Activated CD8-positive, alpha-beta memory T cell treated with anti-CD3 and anti-CD28 coated beads, Interleukin-2, amount 50 U/mL, for 24 hours (primary cell): ENCODE data around the gene SLC9A1.
A peak's percentile ranks its signal among the peaks of the same experiment; 100 is the strongest.

Experiments
- DNase-seq: peaks from one replicate; pipeline ENCODE4 v3.0.0-alpha.2; 2020; ENCODE audit errors: extremely low read depth

The SLC9A1 gene

GRCh38 chr1:27102707-27103468, 52.0 kb downstream of the SLC9A1 start:
- peak; percentile 62 for DNase-seq

- DNase-seq: no peak
These were observed 52.7 kb downstream of the SLC9A1 start for GRCh38 chr1:27102134-27102706.

- DNase-seq: no peak
These were observed 53.2 kb downstream of the SLC9A1 start for GRCh38 chr1:27101696-27102095.

GRCh38 chr1:27101054-27101491, 53.9 kb downstream of the SLC9A1 start:
- no peak for DNase-seq

GRCh38 chr1:27100335-27101053, 54.4 kb downstream of the SLC9A1 start:
- no peak for DNase-seq

GRCh38 chr1:27099587-27100334, 55.2 kb downstream of the SLC9A1 start:
- no peak for DNase-seq

- no peak for DNase-seq
These were observed 55.8 kb downstream of the SLC9A1 start for GRCh38 chr1:27099135-27099586.

- DNase-seq: no peak
These were observed 56.3 kb downstream of the SLC9A1 start for GRCh38 chr1:27098431-27099134.

GRCh38 chr1:27097484-27097917, 57.4 kb downstream of the SLC9A1 start:
- DNase-seq: peak; percentile 45

GRCh38 chr1:27095576-27095975, 59.3 kb downstream of the SLC9A1 start:
- DNase-seq: no peak

- DNase-seq: no peak
These were observed 62.0 kb downstream of the SLC9A1 start for GRCh38 chr1:27092888-27093287.

GRCh38 chr1:27090911-27091310, 64.0 kb downstream of the SLC9A1 start:
- no peak for DNase-seq

GRCh38 chr1:27087371-27088220, 67.3 kb downstream of the SLC9A1 start:
- DNase-seq: no peak

GRCh38 chr1:27086628-27087027, 68.3 kb downstream of the SLC9A1 start:
- DNase-seq: no peak

- no peak for DNase-seq
These were observed 68.9 kb downstream of the SLC9A1 start for GRCh38 chr1:27086026-27086425.

GRCh38 chr1:27084107-27084506, 70.8 kb downstream of the SLC9A1 start:
- no peak for DNase-seq

- no peak for DNase-seq
These were observed 77.0 kb downstream of the SLC9A1 start for GRCh38 chr1:27077968-27078367.

- DNase-seq: no peak
These were observed 78.1 kb downstream of the SLC9A1 start for GRCh38 chr1:27076803-27077202.

GRCh38 chr1:27074175-27074780, 80.6 kb downstream of the SLC9A1 start:
- DNase-seq: no peak

- DNase-seq: no peak
These were observed 83.9 kb downstream of the SLC9A1 start for GRCh38 chr1:27071049-27071416.
